ENCODE data around the gene HEPHL1.

- no peak for TF ChIP-seq CTCF (IDR thresholded peaks at IDR 0.05; ENCODE audit: low read length)
- TF ChIP-seq EZH2 (optimal IDR thresholded peaks at IDR 0.05; ENCODE audit: low read depth, low read length) = no peak
Measured at GRCh38 chr11:94153320-94153719, 132.2 kb downstream of the HEPHL1 start.
